Breast epithelium (tissue), 3 donors: ENCODE data around the gene SLC38A3.

Experiments used
- CTCF ChIP-seq, 3 donors: fragments of 450-650 bp; IDR thresholded peaks; one replicate each; pipeline ENCODE4 v1.5.1; 2016 to 2017; ENCODE audit warnings: antibody characterized with exemption in 3 of 3, mild to moderate bottlenecking in 3 of 3, moderate library complexity in 3 of 3
- POLR2AphosphoS5 ChIP-seq, 3 donors: sonication (generic); formaldehyde crosslinking; IDR thresholded peaks; one replicate each; pipeline ENCODE4 v1.6.1; 2017; ENCODE audit warnings: antibody characterized with exemption in 3 of 3

- TF ChIP-seq POLR2AphosphoS5 (IDR thresholded peaks at IDR 0.05) (no peak), CTCF (IDR thresholded peaks at IDR 0.05) (no peak)
Measured at GRCh38 chr3:50222169-50222528, 17.1 kb downstream of the SLC38A3 start.
